Loucy (cell line): ENCODE measurements around the gene KRTAP2-3.

Source experiments
- H2AFZ ChIP-seq: fragments of 200-600 bp; sonication (generic); 2 replicates; pipeline ENCODE4 v1.6.0; 2016; ENCODE audit warnings: antibody characterized with exemption, mild to moderate bottlenecking, low read length, moderate library complexity
- H3F3A ChIP-seq: fragments of 200-600 bp; 2 replicates; pipeline ENCODE4 v1.6.0; 2016; ENCODE audit warnings: antibody characterized with exemption, low read depth, mild to moderate bottlenecking
- H3K27me3 ChIP-seq: fragments of 200-600 bp; sonication (generic); 2 replicates; pipeline ENCODE4 v1.6.1; 2014; ENCODE audit warnings: low read length, mild to moderate bottlenecking; ENCODE audit not compliant: insufficient read depth, poor library complexity, severe bottlenecking
- H3K36me3 ChIP-seq: fragments of 200-600 bp; sonication (generic); 2 replicates; pipeline ENCODE4 v1.6.1; 2016; ENCODE audit warnings: low read length; ENCODE audit not compliant: insufficient read depth
- H3K4me1 ChIP-seq: fragments of 200-600 bp; sonication (generic); 2 replicates; pipeline ENCODE4 v1.5.1; 2014; ENCODE audit warnings: low read length, mild to moderate bottlenecking; ENCODE audit not compliant: insufficient read depth, poor library complexity, severe bottlenecking
- H3K4me2 ChIP-seq: fragments of 200-600 bp; sonication (generic); 2 replicates; pipeline ENCODE4 v1.6.0; 2014; ENCODE audit warnings: antibody characterized with exemption, low read length, low read depth, mild to moderate bottlenecking; ENCODE audit not compliant: poor library complexity, severe bottlenecking
- H3K4me3 ChIP-seq: fragments of 200-600 bp; sonication (generic); 2 replicates; pipeline ENCODE4 v1.5.1; 2014; ENCODE audit warnings: low read length, mild to moderate bottlenecking, mixed read lengths; ENCODE audit not compliant: poor library complexity, severe bottlenecking
- H3K79me2 ChIP-seq: fragments of 200-600 bp; sonication (generic); 2 replicates; pipeline ENCODE4 v1.6.1; 2014; ENCODE audit warnings: low read length; ENCODE audit not compliant: insufficient read depth
- H3K9ac ChIP-seq: fragments of 200-600 bp; sonication (generic); 2 replicates; pipeline ENCODE4 v1.6.0; 2014; ENCODE audit warnings: mild to moderate bottlenecking, low read depth, low read length, moderate library complexity; ENCODE audit not compliant: poor library complexity, severe bottlenecking
- H3K9me2 ChIP-seq: fragments of 200-600 bp; sonication (generic); replicated peaks from 2 replicates; pipeline ENCODE4 v1.6.1; 2016; ENCODE audit warnings: low read depth, low read length, mixed read lengths
- H3K9me3 ChIP-seq: fragments of 200-600 bp; sonication (generic); 2 replicates; pipeline ENCODE4 v1.6.1; 2014; ENCODE audit warnings: mild to moderate bottlenecking, antibody characterized with exemption, low read length, low read depth; ENCODE audit not compliant: insufficient read depth
- H4K20me1 ChIP-seq: fragments of 200-600 bp; sonication (generic); 2 replicates; pipeline ENCODE4 v1.6.0; 2014; ENCODE audit warnings: antibody characterized with exemption, low read length, mild to moderate bottlenecking; ENCODE audit not compliant: insufficient read depth, poor library complexity, severe bottlenecking
- CTCF ChIP-seq: fragments of 200-600 bp; sonication (generic); conservative IDR thresholded peaks from 2 replicates; pipeline ENCODE4 v1.5.1; 2014; ENCODE audit warnings: mild to moderate bottlenecking, antibody characterized with exemption, low read length
- EZH2phosphoT487 ChIP-seq: fragments of 200-600 bp; IDR thresholded peaks from 2 replicates; pipeline ENCODE4 v1.6.1; 2018; ENCODE audit warnings: antibody characterized with exemption, mild to moderate bottlenecking, moderate library complexity, borderline replicate concordance

The KRTAP2-3 gene

DNA sequence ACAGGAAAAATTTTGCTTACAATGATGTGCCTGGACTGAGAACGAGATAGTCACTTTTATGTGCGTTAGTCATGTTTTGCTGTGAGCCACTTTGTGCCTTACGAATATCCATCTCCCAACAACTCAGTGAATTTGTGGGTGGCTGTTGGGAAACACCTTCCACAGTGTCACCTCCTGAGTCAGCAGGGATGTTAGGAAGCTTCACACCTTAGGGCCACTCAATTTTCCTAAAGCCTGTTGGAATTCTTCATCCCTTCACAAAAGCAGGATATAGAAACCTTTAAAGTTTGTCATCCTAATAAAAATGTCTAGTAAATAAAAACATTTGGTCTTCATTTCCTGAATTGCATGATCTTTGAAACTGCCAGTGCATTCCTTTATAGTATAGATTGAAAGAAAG, 46.7 kb downstream of the KRTAP2-3 start:
- TF ChIP-seq CTCF (no peak), EZH2phosphoT487 (no peak)
- H3K9ac ChIP-seq = no peak overlapping the region
- H3F3A ChIP-seq = no peaks in the 10 kb centered on the region
- no peaks in the 10 kb centered on the region for H3K79me2 ChIP-seq
- H3K36me3 ChIP-seq = no peaks in the 10 kb centered on the region
- H3K9me3 ChIP-seq = no peaks in the 10 kb centered on the region
- no peaks in the 10 kb centered on the region for H3K9me2 ChIP-seq
- H3K4me3 ChIP-seq = no peak overlapping the region
- no peak overlapping the region for H2AFZ ChIP-seq
- no peak overlapping the region for H3K4me2 ChIP-seq
- H4K20me1 ChIP-seq = no peaks in the 10 kb centered on the region
- H3K4me1 ChIP-seq = no peaks in the 10 kb centered on the region
- H3K27me3 ChIP-seq = no peaks in the 10 kb centered on the region

DNA sequence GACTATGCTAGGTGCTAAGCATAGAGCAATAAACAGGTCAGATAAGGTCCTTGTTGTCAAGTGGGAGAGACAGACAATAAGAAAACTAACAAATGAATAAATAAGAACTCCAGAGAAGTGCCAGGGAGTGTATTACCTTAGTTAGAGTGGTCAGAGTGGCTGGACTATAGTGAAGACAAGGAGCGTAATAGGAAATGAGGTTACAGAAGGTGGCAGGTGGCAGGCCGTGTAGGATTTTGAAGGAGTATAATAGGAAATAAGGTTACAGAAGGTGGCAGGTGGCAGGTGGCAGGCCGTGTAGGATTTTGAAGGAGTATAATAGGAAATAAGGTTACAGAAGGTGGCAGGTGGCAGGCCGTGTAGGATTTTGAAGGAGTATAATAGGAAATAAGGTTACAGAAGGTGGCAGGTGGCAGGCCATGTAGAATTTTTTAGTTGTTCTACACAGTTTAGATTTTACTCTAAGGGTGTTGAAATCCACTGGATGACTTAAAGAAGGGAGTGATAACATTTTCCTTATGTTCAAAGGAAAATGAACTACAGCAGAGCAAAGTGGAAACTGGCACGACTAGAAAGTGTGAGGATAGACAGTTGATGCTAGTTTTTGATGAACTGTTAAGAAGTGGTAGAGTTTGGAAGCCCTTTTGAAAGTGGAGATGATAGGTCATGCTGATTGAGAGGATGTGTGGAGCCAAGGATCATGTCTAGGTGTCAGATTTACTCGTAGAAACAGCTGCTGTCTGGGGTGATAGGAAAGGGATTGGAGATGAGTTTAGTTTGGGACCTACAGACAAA, 47.4 kb downstream of the KRTAP2-3 start:
- H2AFZ ChIP-seq = no peak overlapping the region
- H3K36me3 ChIP-seq = no peaks in the 10 kb centered on the region
- H4K20me1 ChIP-seq = no peaks in the 10 kb centered on the region
- H3K9ac ChIP-seq = no peak overlapping the region
- H3K27me3 ChIP-seq = no peaks in the 10 kb centered on the region
- no peaks in the 10 kb centered on the region for H3K9me2 ChIP-seq
- no peak for TF ChIP-seq CTCF
- no peak for TF ChIP-seq EZH2phosphoT487
- H3K4me1 ChIP-seq = no peaks in the 10 kb centered on the region
- no peak overlapping the region for H3K4me3 ChIP-seq
- H3K79me2 ChIP-seq = no peaks in the 10 kb centered on the region
- no peaks in the 10 kb centered on the region for H3F3A ChIP-seq
- H3K9me3 ChIP-seq = no peaks in the 10 kb centered on the region
- no peak overlapping the region for H3K4me2 ChIP-seq

DNA sequence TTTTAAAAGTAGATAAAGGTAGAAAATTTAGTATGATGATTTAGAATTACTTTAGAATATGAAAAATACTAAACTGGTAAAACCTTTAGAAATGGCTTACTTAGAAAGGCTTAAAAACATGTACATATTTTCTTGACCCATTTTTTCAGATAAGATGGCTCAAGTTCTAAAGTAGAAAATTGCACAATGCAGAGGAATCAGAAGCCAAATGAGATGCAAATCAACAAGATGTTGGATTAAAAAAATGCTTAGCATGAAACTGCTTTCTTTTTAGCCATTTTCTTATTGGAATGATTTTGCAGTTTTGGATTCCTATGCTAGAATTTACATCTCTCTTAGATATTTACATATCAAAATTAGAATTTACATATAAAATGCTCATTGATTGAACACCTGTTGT, 49.5 kb downstream of the KRTAP2-3 start:
- Histone ChIP-seq H3K9me3 (no peaks in the 10 kb centered on the region), H4K20me1 (no peaks in the 10 kb centered on the region), H3K9ac (no peak overlapping the region), H2AFZ (no peak overlapping the region), H3K36me3 (no peaks in the 10 kb centered on the region), H3F3A (no peaks in the 10 kb centered on the region), H3K9me2 (no peaks in the 10 kb centered on the region), H3K79me2 (no peaks in the 10 kb centered on the region), H3K4me3 (no peak overlapping the region), H3K4me1 (no peaks in the 10 kb centered on the region), H3K27me3 (no peaks in the 10 kb centered on the region), H3K4me2 (no peak overlapping the region)
- TF ChIP-seq CTCF = no peak
- no peak for TF ChIP-seq EZH2phosphoT487
